Tibial nerve (tissue), 4 donors: Measurements from ENCODE around the gene KCMF1.

Experiments
- EP300 ChIP-seq, 2 donors: sonication (generic); formaldehyde crosslinking; IDR thresholded peaks; one replicate each; pipeline ENCODE4 v1.6.1; 2017; ENCODE audit warnings: antibody characterized with exemption in 2 of 2, mild to moderate bottlenecking in 1 of 2
- POLR2A ChIP-seq, 2 donors: fragments of 450-650 bp; IDR thresholded peaks; one replicate each; pipeline ENCODE4 v1.6.1; 2017; ENCODE audit warnings: antibody characterized with exemption in 2 of 2, mild to moderate bottlenecking in 2 of 2, moderate library complexity in 2 of 2
- TF ChIP-seq, protein P1 (sequence below), 5 experiments: fragments of 200-600 bp in 3 of 5; fragments of 450-650 bp in 2 of 5; sonication (generic) in 3 of 5; IDR thresholded peaks; one replicate each; pipeline ENCODE4 v1.5.1; 2016 to 2019; ENCODE audit warnings: antibody characterized with exemption in 5 of 5, mild to moderate bottlenecking in 3 of 5, moderate library complexity in 2 of 5

DNA sequence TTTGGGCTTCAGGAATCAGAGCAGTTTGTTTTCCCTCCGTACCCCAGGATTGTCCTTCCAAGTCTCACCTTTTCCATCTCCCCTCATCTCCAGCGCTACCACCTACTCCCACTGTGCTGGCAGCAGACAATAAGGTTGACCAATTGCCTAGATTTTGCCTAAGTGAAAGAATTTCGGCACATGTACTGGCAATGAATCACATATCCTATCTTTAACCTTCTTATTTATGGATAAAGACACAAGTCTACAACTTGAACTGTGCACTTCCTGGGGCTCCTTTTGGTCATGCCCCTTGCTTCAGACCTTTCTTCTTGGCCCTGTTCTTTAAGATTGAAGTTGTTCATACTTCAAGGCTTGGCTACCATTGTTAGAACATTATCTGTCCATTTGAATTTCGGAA, 71.4 kb downstream of the KCMF1 start:
- TF ChIP-seq, protein P1, sequence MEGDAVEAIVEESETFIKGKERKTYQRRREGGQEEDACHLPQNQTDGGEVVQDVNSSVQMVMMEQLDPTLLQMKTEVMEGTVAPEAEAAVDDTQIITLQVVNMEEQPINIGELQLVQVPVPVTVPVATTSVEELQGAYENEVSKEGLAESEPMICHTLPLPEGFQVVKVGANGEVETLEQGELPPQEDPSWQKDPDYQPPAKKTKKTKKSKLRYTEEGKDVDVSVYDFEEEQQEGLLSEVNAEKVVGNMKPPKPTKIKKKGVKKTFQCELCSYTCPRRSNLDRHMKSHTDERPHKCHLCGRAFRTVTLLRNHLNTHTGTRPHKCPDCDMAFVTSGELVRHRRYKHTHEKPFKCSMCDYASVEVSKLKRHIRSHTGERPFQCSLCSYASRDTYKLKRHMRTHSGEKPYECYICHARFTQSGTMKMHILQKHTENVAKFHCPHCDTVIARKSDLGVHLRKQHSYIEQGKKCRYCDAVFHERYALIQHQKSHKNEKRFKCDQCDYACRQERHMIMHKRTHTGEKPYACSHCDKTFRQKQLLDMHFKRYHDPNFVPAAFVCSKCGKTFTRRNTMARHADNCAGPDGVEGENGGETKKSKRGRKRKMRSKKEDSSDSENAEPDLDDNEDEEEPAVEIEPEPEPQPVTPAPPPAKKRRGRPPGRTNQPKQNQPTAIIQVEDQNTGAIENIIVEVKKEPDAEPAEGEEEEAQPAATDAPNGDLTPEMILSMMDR (IDR thresholded peaks at IDR 0.05), result no peak
- TF ChIP-seq EP300 (IDR thresholded peaks at IDR 0.05) (no peak), POLR2A (IDR thresholded peaks at IDR 0.05) (no peak)
